IPS DF 6.9 (cell line): ENCODE measurements around the gene PLPPR1.

Source experiments
- DNase-seq: peaks from one replicate; pipeline ENCODE4 v3.0.0-alpha.2; 2013; ENCODE audit warnings: low read depth, low spot score
- H3K27ac ChIP-seq: one replicate; pipeline ENCODE4 v1.5.1; 2013; ENCODE audit warnings: low read length, control low read depth
- H3K27me3 ChIP-seq: 2 replicates; pipeline ENCODE4 v1.6.1; 2013; ENCODE audit warnings: mild to moderate bottlenecking, low read length; ENCODE audit not compliant: control insufficient read depth, insufficient read depth
- H3K36me3 ChIP-seq: 2 replicates; pipeline ENCODE4 v1.6.1; 2013; ENCODE audit warnings: low read length; ENCODE audit not compliant: control insufficient read depth, insufficient read depth
- H3K4me1 ChIP-seq: 2 replicates; pipeline ENCODE4 v1.6.1; 2013; ENCODE audit warnings: low read length; ENCODE audit not compliant: control insufficient read depth, insufficient read depth
- H3K4me3 ChIP-seq: 2 replicates; pipeline ENCODE4 v1.5.1; 2013; ENCODE audit warnings: mild to moderate bottlenecking, low read length
- H3K9me3 ChIP-seq: 2 replicates; pipeline ENCODE4 v1.6.1; 2013; ENCODE audit warnings: low read length, inconsistent platforms; ENCODE audit not compliant: control insufficient read depth, insufficient read depth
- WGBS: extraction: QIAGEN DNeasy Blood & Tissue Kit; methylation state at CpG from one replicate; pipeline ENCODE4 v1.1.7; 2013; ENCODE audit warnings: mixed read lengths, missing lambda C conversion rate; ENCODE audit not compliant: insufficient read length, insufficient coverage; 5-methylcytosine and 5-hydroxymethylcytosine counted together

PLPPR1 gene

DNA sequence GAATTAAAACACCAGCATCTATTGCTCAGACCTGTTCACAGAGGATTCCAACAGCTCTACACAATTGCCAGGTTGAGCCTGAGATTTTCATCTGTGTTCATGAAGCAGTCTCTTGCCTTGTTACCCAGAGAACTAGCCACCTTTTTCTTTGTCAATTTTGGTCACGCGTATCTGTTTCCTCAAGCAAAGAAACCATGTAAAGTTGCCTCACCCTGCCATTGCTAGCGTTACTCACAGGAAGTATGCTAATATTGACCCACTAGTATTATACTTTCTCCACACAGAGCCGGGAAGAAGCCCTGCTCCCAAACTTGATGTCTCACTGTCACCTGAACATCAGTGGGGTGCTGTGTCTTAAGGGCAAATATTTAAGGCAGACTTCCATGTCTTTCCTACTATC is 168.5 kb downstream of the PLPPR1 start:
- WGBS = no CpG with 5 or more reads among the region's 4 CpGs
- no peak overlapping the region for H3K4me3 ChIP-seq
- H3K27me3 ChIP-seq = no peaks in the 10 kb centered on the region
- no peak overlapping the region for H3K27ac ChIP-seq
- DNase-seq = no peak
- H3K36me3 ChIP-seq = no peaks in the 10 kb centered on the region
- no peaks in the 10 kb centered on the region for H3K9me3 ChIP-seq
- no peaks in the 10 kb centered on the region for H3K4me1 ChIP-seq

GRCh38 chr9:101200852-101201251 is 172.3 kb downstream of the PLPPR1 start:
- Histone ChIP-seq H3K4me1 (no peaks in the 10 kb centered on the region), H3K27ac (no peak overlapping the region), H3K4me3 (no peak overlapping the region), H3K27me3 (no peaks in the 10 kb centered on the region), H3K9me3 (no peaks in the 10 kb centered on the region), H3K36me3 (no peaks in the 10 kb centered on the region)
- no peak for DNase-seq
- no CpG with 5 or more reads among the region's 2 CpGs for WGBS

- Histone ChIP-seq H3K4me3 (no peak overlapping the region), H3K4me1 (no peaks in the 10 kb centered on the region), H3K9me3 (no peaks in the 10 kb centered on the region), H3K27ac (no peak overlapping the region), H3K27me3 (no peaks in the 10 kb centered on the region), H3K36me3 (no peaks in the 10 kb centered on the region)
- no peak for DNase-seq
- no CpG with 5 or more reads among the region's 2 CpGs for WGBS
These were observed 173.1 kb downstream of the PLPPR1 start for GRCh38 chr9:101201630-101202029.

GRCh38 chr9:101209670-101210069 is 181.1 kb downstream of the PLPPR1 start:
- H3K4me1 ChIP-seq = no peaks in the 10 kb centered on the region
- H3K4me3 ChIP-seq = no peak overlapping the region
- no peaks in the 10 kb centered on the region for H3K36me3 ChIP-seq
- H3K9me3 ChIP-seq = no peaks in the 10 kb centered on the region
- no peak overlapping the region for H3K27ac ChIP-seq
- no peaks in the 10 kb centered on the region for H3K27me3 ChIP-seq
- no peak for DNase-seq
- WGBS = no CpG with 5 or more reads among the region's 4 CpGs

GRCh38 chr9:101212661-101213060 is 184.1 kb downstream of the PLPPR1 start:
- H3K36me3 ChIP-seq = no peaks in the 10 kb centered on the region
- no peak overlapping the region for H3K27ac ChIP-seq
- DNase-seq = no peak
- H3K27me3 ChIP-seq = no peaks in the 10 kb centered on the region
- H3K4me3 ChIP-seq = no peak overlapping the region
- no CpG with 5 or more reads among the region's 2 CpGs for WGBS
- no peaks in the 10 kb centered on the region for H3K4me1 ChIP-seq
- no peaks in the 10 kb centered on the region for H3K9me3 ChIP-seq

DNA sequence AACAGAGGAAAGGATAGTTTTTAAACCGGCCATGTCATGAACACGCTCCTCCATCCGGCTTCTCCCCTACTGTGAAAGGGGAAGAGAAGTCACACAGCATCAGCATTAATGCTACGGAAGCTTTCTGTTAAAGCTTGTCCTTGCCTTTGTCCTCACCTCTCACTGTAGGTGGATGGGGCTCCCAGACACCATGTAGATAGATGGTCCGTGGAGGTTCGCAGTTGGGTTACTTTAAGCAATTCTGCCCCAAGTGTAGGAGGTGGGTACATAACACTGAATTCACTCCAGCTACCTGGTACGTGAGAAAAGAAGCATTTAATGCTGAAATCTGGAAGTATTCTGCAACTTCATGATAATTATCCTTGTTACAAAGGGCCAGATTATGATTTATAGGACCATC is 190.5 kb downstream of the PLPPR1 start:
- Histone ChIP-seq H3K36me3 (no peaks in the 10 kb centered on the region), H3K4me3 (no peak overlapping the region), H3K27ac (no peak overlapping the region), H3K4me1 (no peaks in the 10 kb centered on the region), H3K27me3 (no peaks in the 10 kb centered on the region), H3K9me3 (no peaks in the 10 kb centered on the region)
- DNase-seq = no peak
- WGBS = no CpG with 5 or more reads among the region's 7 CpGs

- no peak for DNase-seq
- Histone ChIP-seq H3K4me1 (no peaks in the 10 kb centered on the region), H3K27me3 (no peaks in the 10 kb centered on the region), H3K36me3 (no peaks in the 10 kb centered on the region), H3K9me3 (no peaks in the 10 kb centered on the region), H3K27ac (no peak overlapping the region), H3K4me3 (no peak overlapping the region)
These were observed 191.8 kb downstream of the PLPPR1 start for GRCh38 chr9:101220341-101220740.

DNA sequence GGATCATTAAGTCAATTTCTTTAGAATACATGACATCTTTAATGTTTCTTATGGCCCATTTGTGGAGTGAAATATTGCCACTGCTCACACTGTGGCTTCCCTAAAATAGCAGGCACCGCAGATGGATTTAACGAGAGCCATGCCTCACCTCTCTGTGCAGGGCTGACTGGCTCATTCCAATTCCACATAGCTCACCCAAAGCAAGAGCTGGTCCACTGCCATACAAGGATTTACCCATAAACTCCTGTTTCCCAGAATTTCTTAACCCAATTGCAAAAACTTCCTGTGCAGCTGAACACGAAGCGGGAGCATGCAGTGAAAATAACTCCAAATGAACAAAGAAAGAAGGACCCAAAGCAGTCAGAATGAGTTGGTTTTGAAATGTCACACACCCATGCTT is 196.7 kb downstream of the PLPPR1 start:
- H3K4me3 ChIP-seq = no peak overlapping the region
- WGBS = no CpG with 5 or more reads among the region's 4 CpGs

DNA sequence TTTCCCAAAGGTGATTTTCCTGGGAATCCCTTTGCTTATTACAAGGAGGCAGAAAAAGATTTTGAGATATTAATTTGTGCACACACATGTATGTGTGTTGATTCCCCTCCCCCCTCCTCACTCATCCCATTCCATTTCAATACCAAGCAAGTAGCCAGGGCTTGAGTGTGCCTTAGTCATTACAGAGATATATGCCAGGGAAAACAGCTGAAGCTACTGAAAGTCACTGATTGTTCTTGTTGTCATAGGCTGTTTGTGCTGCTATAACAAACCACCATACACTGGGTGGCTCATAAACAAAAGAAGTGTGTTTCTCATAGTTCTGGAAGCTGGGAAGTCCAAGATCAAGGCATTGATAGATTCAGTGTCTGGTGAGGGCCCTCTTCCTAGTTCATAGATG is 197.6 kb downstream of the PLPPR1 start:
- no peak for DNase-seq
- Histone ChIP-seq H3K27me3 (no peaks in the 10 kb centered on the region), H3K27ac (no peak overlapping the region), H3K36me3 (no peaks in the 10 kb centered on the region), H3K4me3 (no peak overlapping the region), H3K9me3 (no peaks in the 10 kb centered on the region), H3K4me1 (peaks cover 3% of the 10 kb centered on the region; the same call in 1 of the 2 replicates)

More for the DNA sequence above, 196.7 kb downstream of the PLPPR1 start:
- no peak overlapping the region for H3K27ac ChIP-seq
- H3K4me1 ChIP-seq = peaks cover 1% of the 10 kb centered on the region; the same call in 1 of the 2 replicates
- no peaks in the 10 kb centered on the region for H3K36me3 ChIP-seq
- DNase-seq = no peak
- H3K9me3 ChIP-seq = no peaks in the 10 kb centered on the region
- no peaks in the 10 kb centered on the region for H3K27me3 ChIP-seq

GRCh38 chr9:101226803-101227202 is 198.3 kb downstream of the PLPPR1 start:
- H3K36me3 ChIP-seq = no peaks in the 10 kb centered on the region
- H3K27me3 ChIP-seq = no peaks in the 10 kb centered on the region
- no peaks in the 10 kb centered on the region for H3K9me3 ChIP-seq
- no CpG with 5 or more reads among the region's 3 CpGs for WGBS
- no peak overlapping the region for H3K27ac ChIP-seq
- DNase-seq = no peak
- no peak overlapping the region for H3K4me3 ChIP-seq
- H3K4me1 ChIP-seq = peaks cover 3% of the 10 kb centered on the region; the same call in 1 of the 2 replicates

DNA sequence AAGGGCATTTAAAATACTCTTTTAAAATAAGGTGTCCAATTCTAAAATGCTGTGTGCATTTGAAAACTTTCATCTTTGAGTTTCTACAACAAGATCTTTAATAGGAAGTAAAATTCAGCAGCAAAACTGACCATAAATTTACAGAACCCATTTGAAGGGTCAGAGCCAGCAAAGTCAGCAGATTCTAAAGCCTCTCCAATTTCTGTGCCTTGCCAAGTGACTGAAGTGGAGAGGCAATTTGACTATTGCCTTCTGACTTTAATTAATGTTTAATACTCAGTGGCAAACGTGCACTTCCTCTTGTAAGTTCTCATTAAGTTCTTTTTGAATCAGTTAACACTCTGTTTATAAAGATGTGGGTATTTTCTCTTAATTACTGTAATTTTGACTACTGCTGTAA is 201.1 kb downstream of the PLPPR1 start:
- DNase-seq = no peak
- Histone ChIP-seq H3K4me1 (peaks cover 5% of the 10 kb centered on the region; the same call in 1 of the 2 replicates), H3K27ac (no peak overlapping the region), H3K9me3 (no peaks in the 10 kb centered on the region), H3K27me3 (no peaks in the 10 kb centered on the region), H3K36me3 (no peaks in the 10 kb centered on the region), H3K4me3 (no peak overlapping the region)
- no CpG with 5 or more reads among the region's 1 CpG for whole genome bisulfite sequencing
